ENCODE measurements around the gene ATP6V0B. TPM values are rescaled to one million over a fixed set of nuclear protein-coding genes. Genes with fewer than 3 reads are reported as not detected.

Gene ATP6V0B
- total and polyA plus RNA-seq, 2 experiments from 2014 or later, result 112 to 142 TPM

DNA sequence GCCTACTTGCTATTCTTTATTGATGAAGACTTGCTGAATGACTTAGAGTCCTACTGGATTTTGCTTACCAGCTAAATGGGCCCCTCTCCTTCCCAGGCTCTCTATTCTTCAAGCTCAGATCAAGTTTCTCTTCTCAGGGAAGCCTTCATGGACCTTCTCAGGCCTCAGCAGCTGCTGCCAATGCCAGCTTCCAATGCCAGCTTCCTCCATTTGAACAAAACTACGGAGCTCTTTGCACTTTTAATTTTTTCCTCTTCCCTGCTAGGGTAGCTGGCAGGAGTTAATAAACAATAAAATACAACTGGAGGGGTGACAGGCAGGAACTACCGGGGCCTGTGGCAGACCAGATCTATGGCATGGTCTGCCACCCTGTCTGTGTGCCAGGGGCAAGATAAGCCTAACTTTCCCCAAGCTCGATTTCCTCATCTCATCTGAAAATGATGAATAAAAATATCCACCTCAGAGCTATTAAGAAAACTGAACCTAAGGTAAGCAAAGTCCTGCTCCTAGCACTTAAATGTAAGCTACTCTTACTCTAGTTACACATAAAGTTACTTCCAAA is 29.0 kb upstream of the ATP6V0B start (continued):
- TF ChIP-seq, protein P1, sequence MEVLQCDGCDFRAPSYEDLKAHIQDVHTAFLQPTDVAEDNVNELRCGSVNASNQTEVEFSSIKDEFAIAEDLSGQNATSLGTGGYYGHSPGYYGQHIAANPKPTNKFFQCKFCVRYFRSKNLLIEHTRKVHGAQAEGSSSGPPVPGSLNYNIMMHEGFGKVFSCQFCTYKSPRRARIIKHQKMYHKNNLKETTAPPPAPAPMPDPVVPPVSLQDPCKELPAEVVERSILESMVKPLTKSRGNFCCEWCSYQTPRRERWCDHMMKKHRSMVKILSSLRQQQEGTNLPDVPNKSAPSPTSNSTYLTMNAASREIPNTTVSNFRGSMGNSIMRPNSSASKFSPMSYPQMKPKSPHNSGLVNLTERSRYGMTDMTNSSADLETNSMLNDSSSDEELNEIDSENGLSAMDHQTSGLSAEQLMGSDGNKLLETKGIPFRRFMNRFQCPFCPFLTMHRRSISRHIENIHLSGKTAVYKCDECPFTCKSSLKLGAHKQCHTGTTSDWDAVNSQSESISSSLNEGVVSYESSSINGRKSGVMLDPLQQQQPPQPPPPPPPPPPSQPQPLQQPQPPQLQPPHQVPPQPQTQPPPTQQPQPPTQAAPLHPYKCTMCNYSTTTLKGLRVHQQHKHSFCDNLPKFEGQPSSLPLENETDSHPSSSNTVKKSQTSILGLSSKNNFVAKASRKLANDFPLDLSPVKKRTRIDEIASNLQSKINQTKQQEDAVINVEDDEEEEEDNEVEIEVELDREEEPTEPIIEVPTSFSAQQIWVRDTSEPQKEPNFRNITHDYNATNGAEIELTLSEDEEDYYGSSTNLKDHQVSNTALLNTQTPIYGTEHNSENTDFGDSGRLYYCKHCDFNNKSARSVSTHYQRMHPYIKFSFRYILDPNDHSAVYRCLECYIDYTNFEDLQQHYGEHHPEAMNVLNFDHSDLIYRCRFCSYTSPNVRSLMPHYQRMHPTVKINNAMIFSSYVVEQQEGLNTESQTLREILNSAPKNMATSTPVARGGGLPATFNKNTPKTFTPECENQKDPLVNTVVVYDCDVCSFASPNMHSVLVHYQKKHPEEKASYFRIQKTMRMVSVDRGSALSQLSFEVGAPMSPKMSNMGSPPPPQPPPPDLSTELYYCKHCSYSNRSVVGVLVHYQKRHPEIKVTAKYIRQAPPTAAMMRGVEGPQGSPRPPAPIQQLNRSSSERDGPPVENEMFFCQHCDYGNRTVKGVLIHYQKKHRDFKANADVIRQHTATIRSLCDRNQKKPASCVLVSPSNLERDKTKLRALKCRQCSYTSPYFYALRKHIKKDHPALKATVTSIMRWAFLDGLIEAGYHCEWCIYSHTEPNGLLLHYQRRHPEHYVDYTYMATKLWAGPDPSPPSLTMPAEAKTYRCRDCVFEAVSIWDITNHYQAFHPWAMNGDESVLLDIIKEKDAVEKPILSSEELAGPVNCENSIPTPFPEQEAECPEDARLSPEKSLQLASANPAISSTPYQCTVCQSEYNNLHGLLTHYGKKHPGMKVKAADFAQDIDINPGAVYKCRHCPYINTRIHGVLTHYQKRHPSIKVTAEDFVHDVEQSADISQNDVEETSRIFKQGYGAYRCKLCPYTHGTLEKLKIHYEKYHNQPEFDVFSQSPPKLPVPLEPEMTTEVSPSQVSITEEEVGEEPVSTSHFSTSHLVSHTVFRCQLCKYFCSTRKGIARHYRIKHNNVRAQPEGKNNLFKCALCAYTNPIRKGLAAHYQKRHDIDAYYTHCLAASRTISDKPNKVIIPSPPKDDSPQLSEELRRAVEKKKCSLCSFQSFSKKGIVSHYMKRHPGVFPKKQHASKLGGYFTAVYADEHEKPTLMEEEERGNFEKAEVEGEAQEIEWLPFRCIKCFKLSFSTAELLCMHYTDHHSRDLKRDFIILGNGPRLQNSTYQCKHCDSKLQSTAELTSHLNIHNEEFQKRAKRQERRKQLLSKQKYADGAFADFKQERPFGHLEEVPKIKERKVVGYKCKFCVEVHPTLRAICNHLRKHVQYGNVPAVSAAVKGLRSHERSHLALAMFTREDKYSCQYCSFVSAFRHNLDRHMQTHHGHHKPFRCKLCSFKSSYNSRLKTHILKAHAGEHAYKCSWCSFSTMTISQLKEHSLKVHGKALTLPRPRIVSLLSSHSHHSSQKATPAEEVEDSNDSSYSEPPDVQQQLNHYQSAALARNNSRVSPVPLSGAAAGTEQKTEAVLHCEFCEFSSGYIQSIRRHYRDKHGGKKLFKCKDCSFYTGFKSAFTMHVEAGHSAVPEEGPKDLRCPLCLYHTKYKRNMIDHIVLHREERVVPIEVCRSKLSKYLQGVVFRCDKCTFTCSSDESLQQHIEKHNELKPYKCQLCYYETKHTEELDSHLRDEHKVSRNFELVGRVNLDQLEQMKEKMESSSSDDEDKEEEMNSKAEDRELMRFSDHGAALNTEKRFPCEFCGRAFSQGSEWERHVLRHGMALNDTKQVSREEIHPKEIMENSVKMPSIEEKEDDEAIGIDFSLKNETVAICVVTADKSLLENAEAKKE (CRISPR knock-in tag; IDR thresholded peaks at IDR 0.05), result no peak
- TF ChIP-seq NANOG (IDR thresholded peaks at IDR 0.05; ENCODE audit: borderline replicate concordance), result no peak
- TF ChIP-seq, protein P2, sequence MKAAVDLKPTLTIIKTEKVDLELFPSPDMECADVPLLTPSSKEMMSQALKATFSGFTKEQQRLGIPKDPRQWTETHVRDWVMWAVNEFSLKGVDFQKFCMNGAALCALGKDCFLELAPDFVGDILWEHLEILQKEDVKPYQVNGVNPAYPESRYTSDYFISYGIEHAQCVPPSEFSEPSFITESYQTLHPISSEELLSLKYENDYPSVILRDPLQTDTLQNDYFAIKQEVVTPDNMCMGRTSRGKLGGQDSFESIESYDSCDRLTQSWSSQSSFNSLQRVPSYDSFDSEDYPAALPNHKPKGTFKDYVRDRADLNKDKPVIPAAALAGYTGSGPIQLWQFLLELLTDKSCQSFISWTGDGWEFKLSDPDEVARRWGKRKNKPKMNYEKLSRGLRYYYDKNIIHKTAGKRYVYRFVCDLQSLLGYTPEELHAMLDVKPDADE (IDR thresholded peaks at IDR 0.05), result no peak

DNA sequence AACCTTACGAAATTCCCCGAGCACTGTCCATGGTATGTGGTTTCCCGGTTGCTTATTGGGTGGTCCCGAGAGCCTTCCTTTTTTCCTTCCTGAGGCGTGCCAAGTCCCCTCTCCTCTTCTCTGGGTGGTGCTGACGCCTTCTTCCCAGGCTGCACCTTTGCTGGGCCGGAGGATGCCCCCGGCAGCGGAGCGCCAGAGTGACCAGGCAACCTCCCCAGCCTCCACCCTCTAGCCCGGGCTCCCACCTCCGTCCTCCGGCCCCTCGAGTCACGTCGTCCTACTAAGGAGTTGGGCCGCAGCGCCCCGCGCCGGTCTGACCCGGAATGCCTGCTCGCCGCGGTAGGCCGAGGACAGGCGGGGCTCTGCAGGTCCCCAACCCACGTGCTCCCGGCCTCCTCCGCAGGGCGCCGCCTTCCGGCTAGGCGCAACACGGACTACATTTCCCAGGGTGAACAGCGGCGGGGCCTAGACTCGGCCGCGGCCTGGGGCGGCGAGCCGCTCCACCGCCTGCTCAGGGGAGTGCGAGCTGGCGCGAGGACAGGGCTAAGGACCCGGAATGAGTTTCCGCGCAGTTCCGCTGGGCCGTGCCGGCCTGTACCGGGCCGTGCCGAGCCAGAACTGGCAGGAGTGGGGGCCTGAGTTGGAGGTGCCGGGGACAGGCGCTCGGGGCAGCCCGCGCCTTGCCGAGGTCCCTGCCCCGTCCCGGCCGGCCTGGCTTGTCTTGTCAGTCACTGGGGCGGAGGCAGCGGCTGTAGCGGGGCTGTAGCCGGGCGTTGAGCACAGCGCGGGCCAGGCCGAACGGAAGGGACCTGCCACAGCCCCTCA is 28.3 kb upstream of the ATP6V0B start, which contains the start of gene IPO13:
Gene IPO13 (plus strand): TSS at position 715 of the 825 bp plus-strand sequence. CDS start 651 bp downstream, outside the sequence.
- H3F3A ChIP-seq (replicated peaks; ENCODE audit: low read depth), result 0 out of 2 replicates have a peak, but pooled peaks cover 7% of the 10 kb centered on the region
- Mint-ChIP-seq H3K4me1 (peaks cover 31% of the 10 kb centered on the region), H3K27ac (peak within 1 kb of the TSS; percentile 96), H3K4me3 (peak within 1 kb of the TSS; percentile 88), H3K36me3 (ENCODE audit: low read depth) (no peaks in the 10 kb centered on the region; the same call in 2 of the 3 replicates), H3K9me3 (no peaks in the 10 kb centered on the region), H3K27me3 (ENCODE audit: insufficient read depth, low read depth, poor library complexity) (peaks cover 7% of the 10 kb centered on the region)
- H3K27me3 ChIP-seq (ENCODE audit: insufficient read depth), result no peaks in the 10 kb centered on the region
- no peaks in the 10 kb centered on the region for H3K9me2 ChIP-seq (ENCODE audit: insufficient read depth)
- ATAC-seq (peak; percentile 89), DNase-seq (ENCODE audit: low spot score) (peak; percentile 99)
- no peaks in the 10 kb centered on the region; the same call in 1 of the 2 replicates for H3K79me2 ChIP-seq (replicated peaks; ENCODE audit: insufficient read depth)
- H3K4me1 ChIP-seq (ENCODE audit: insufficient read depth), result peaks cover 5% of the 10 kb centered on the region
- H3K4me3 ChIP-seq, result peak within 1 kb of the TSS; percentile 88
- peak within 1 kb of the TSS; percentile 95 for H2AFZ ChIP-seq
- peak within 1 kb of the TSS; percentile 98 for H3K27ac ChIP-seq (ENCODE audit: low read depth)
- H3K36me3 ChIP-seq (ENCODE audit: insufficient read depth), result no peaks in the 10 kb centered on the region
- no peaks in the 10 kb centered on the region; the same call in 1 of the 2 replicates for H4K20me1 ChIP-seq (replicated peaks; ENCODE audit: insufficient read depth)
- peak within 1 kb of the TSS; percentile 97 for H3K4me2 ChIP-seq
- TF ChIP-seq, protein P2 (IDR thresholded peaks at IDR 0.05), result peak; percentile 91
- TF ChIP-seq, protein P3, sequence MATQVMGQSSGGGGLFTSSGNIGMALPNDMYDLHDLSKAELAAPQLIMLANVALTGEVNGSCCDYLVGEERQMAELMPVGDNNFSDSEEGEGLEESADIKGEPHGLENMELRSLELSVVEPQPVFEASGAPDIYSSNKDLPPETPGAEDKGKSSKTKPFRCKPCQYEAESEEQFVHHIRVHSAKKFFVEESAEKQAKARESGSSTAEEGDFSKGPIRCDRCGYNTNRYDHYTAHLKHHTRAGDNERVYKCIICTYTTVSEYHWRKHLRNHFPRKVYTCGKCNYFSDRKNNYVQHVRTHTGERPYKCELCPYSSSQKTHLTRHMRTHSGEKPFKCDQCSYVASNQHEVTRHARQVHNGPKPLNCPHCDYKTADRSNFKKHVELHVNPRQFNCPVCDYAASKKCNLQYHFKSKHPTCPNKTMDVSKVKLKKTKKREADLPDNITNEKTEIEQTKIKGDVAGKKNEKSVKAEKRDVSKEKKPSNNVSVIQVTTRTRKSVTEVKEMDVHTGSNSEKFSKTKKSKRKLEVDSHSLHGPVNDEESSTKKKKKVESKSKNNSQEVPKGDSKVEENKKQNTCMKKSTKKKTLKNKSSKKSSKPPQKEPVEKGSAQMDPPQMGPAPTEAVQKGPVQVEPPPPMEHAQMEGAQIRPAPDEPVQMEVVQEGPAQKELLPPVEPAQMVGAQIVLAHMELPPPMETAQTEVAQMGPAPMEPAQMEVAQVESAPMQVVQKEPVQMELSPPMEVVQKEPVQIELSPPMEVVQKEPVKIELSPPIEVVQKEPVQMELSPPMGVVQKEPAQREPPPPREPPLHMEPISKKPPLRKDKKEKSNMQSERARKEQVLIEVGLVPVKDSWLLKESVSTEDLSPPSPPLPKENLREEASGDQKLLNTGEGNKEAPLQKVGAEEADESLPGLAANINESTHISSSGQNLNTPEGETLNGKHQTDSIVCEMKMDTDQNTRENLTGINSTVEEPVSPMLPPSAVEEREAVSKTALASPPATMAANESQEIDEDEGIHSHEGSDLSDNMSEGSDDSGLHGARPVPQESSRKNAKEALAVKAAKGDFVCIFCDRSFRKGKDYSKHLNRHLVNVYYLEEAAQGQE (IDR thresholded peaks at IDR 0.05; ENCODE audit: unreplicated experiment), result peak; percentile 81
- TF ChIP-seq, protein P4, sequence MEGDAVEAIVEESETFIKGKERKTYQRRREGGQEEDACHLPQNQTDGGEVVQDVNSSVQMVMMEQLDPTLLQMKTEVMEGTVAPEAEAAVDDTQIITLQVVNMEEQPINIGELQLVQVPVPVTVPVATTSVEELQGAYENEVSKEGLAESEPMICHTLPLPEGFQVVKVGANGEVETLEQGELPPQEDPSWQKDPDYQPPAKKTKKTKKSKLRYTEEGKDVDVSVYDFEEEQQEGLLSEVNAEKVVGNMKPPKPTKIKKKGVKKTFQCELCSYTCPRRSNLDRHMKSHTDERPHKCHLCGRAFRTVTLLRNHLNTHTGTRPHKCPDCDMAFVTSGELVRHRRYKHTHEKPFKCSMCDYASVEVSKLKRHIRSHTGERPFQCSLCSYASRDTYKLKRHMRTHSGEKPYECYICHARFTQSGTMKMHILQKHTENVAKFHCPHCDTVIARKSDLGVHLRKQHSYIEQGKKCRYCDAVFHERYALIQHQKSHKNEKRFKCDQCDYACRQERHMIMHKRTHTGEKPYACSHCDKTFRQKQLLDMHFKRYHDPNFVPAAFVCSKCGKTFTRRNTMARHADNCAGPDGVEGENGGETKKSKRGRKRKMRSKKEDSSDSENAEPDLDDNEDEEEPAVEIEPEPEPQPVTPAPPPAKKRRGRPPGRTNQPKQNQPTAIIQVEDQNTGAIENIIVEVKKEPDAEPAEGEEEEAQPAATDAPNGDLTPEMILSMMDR (conservative IDR thresholded peaks at IDR 0.05; ENCODE audit: low read depth in 2 of 2), result peak; percentile 61 to 84
